ENCODE results near the gene BAD. TPM values are rescaled to one million over a fixed set of nuclear protein-coding genes. Genes with fewer than 3 reads are reported as not detected.
"Not testable (repeated sequence)": the region's sequence is repeated elsewhere in the genome, so short reads cannot be mapped to it uniquely, and the experiment has no call there.

Gene BAD
- total and polyA plus RNA-seq, 9 donors, result 3.4 to 125 (median 63.6) TPM

GRCh38 chr11:64246871-64247728 lies 37.4 kb downstream of the BAD start, which contains the start of gene PPP1R14B:
PPP1R14B (minus strand) TSS chr11:64246943; CDS start chr11:64246673, 270 bp downstream.
- 0 to 1% (median 1%) methylated on average over 34 to 72 of the region's 74 CpGs for whole genome bisulfite sequencing, 3 donors
- DNase-seq, result peak; percentile 84 to 91 (median 88)
- peaks cover 16% of the 10 kb centered on the region for H3K4me1 ChIP-seq (ENCODE audit: insufficient read depth)
- H3K27me3 ChIP-seq, result no peaks in the 10 kb centered on the region
- H3K36me3 ChIP-seq, result no peaks in the 10 kb centered on the region
- intact Hi-C loops (cut with DNase I), result no loop called here
- H3K9me3 ChIP-seq, result no peaks in the 10 kb centered on the region
- H3K27ac ChIP-seq, result peak within 1 kb of the TSS; percentile 41 to 69
- peak within 1 kb of the TSS; percentile 64 for H3K4me3 ChIP-seq
- no peak for TF ChIP-seq POLR2A (IDR thresholded peaks at IDR 0.05)
- no peak for TF ChIP-seq EP300 (IDR thresholded peaks at IDR 0.05)
- peak in 1 of 3 donors; percentile 29 for TF ChIP-seq CTCF (IDR thresholded peaks at IDR 0.05)

- H3K27ac ChIP-seq; intact Hi-C loops (cut with DNase I); H3K9me3 ChIP-seq; H3K36me3 ChIP-seq; H3K27me3 ChIP-seq; DNase-seq: not testable (repeated sequence)
- Histone ChIP-seq H3K4me1 (ENCODE audit: insufficient read depth) (peaks cover 16% of the 10 kb centered on the region), H3K4me3 (peak overlapping the region; percentile 64)
- WGBS, 3 donors, result 0 to 3% (median 0%) methylated on average over 11 to 41 of the region's 43 CpGs
Measured at GRCh38 chr11:64246621-64246870, 37.9 kb downstream of the BAD start.

GRCh38 chr11:64245797-64246620 lies 38.5 kb downstream of the BAD start:
- DNase-seq, result peak; percentile 73 to 78 (median 73)
- WGBS, 3 donors, result 1 to 2% (median 1%) methylated on average over 37 to 46 of the region's 46 CpGs
- no peak for TF ChIP-seq CTCF (IDR thresholded peaks at IDR 0.05)
- TF ChIP-seq POLR2A (IDR thresholded peaks at IDR 0.05), result no peak
- no peak for TF ChIP-seq EP300 (IDR thresholded peaks at IDR 0.05)
- Histone ChIP-seq H3K27ac (peak overlapping the region; percentile 41 to 60), H3K4me3 (peak overlapping the region; percentile 64), H3K36me3 (no peaks in the 10 kb centered on the region), H3K27me3 (no peaks in the 10 kb centered on the region), H3K9me3 (no peaks in the 10 kb centered on the region), H3K4me1 (ENCODE audit: insufficient read depth) (peaks cover 16% of the 10 kb centered on the region)
- intact Hi-C loops (cut with DNase I), result no loop called here

- TF ChIP-seq POLR2A (IDR thresholded peaks at IDR 0.05), result no peak
- TF ChIP-seq EP300 (IDR thresholded peaks at IDR 0.05), result no peak
- no peak for TF ChIP-seq CTCF (IDR thresholded peaks at IDR 0.05)
- Histone ChIP-seq H3K27me3 (no peaks in the 10 kb centered on the region), H3K36me3 (no peaks in the 10 kb centered on the region), H3K27ac (peak overlapping the region; percentile 41 to 60), H3K4me1 (ENCODE audit: insufficient read depth) (peaks cover 12% of the 10 kb centered on the region), H3K9me3 (no peaks in the 10 kb centered on the region), H3K4me3 (peak overlapping the region; percentile 64)
- 4 to 7% (median 6%) methylated on average over 6 of the region's 6 CpGs for WGBS, 3 donors
- intact Hi-C loops (cut with DNase I), result no loop called here
- DNase-seq, result peak; percentile 57 to 77 (median 70)
Measured at GRCh38 chr11:64245401-64245796, 39.1 kb downstream of the BAD start.

Measured in ovary (tissue), 9 donors.